H9 (cell line): Measurements from ENCODE around the gene USP53. TPM values are rescaled to one million over a fixed set of nuclear protein-coding genes. Genes with fewer than 3 reads are reported as not detected.

Source experiments
- DNase-seq: peaks from one replicate; pipeline ENCODE4 v3.0.0-alpha.2; 2017
- H2AFZ ChIP-seq: one replicate; pipeline ENCODE4 v1.6.1; 2013; ENCODE audit warnings: mild to moderate bottlenecking, low read length, control low read depth, moderate library complexity
- H2AK5ac ChIP-seq: 2 replicates; pipeline ENCODE4 v1.6.1; 2013; ENCODE audit warnings: low read length, control low read depth, mixed read lengths; ENCODE audit not compliant: insufficient read length
- H2BK120ac ChIP-seq: one replicate; pipeline ENCODE4 v1.6.1; 2013; ENCODE audit warnings: low read depth, mild to moderate bottlenecking, low read length, control low read depth, inconsistent platforms; ENCODE audit not compliant: poor library complexity, severe bottlenecking
- H2BK12ac ChIP-seq: 2 replicates; pipeline ENCODE4 v1.6.1; 2013; ENCODE audit warnings: low read length, control low read depth, mixed read lengths, low read depth; ENCODE audit not compliant: insufficient read length
- H2BK15ac ChIP-seq: 2 replicates; pipeline ENCODE4 v1.6.1; 2013; ENCODE audit warnings: low read depth, low read length, control low read depth
- H2BK20ac ChIP-seq: one replicate; pipeline ENCODE4 v1.6.1; 2013; ENCODE audit warnings: low read depth, mild to moderate bottlenecking, low read length, control low read depth, inconsistent platforms; ENCODE audit not compliant: poor library complexity, severe bottlenecking
- H2BK5ac ChIP-seq: 2 replicates; pipeline ENCODE4 v1.6.1; 2013; ENCODE audit warnings: low read length, control low read depth, mixed read lengths; ENCODE audit not compliant: insufficient read length
- H3K14ac ChIP-seq: 2 replicates; pipeline ENCODE4 v1.6.1; 2013; ENCODE audit warnings: low read length, control low read depth; ENCODE audit not compliant: insufficient read depth
- H3K18ac ChIP-seq: 2 replicates; pipeline ENCODE4 v1.6.1; 2013; ENCODE audit warnings: low read depth, mild to moderate bottlenecking, mixed read lengths, low read length, control low read depth; ENCODE audit not compliant: insufficient read length
- H3K23ac ChIP-seq: 2 replicates; pipeline ENCODE4 v1.6.1; 2013; ENCODE audit warnings: low read length, control low read depth, mixed read lengths, low read depth; ENCODE audit not compliant: insufficient read length
- H3K23me2 ChIP-seq: 2 replicates; pipeline ENCODE4 v1.6.1; 2013; ENCODE audit warnings: low read depth, mild to moderate bottlenecking, mixed read lengths, low read length, control low read depth; ENCODE audit not compliant: insufficient read length, poor library complexity, severe bottlenecking
- H3K27ac ChIP-seq: 2 replicates; pipeline ENCODE4 v1.5.1; 2013; ENCODE audit warnings: low read length, control low read depth, mixed read lengths, low read depth; ENCODE audit not compliant: insufficient read length
- H3K27me3 ChIP-seq: 2 replicates; pipeline ENCODE4 v1.6.1; 2013; ENCODE audit warnings: low read length, control low read depth, inconsistent platforms; ENCODE audit not compliant: insufficient read depth
- H3K4ac ChIP-seq: 2 replicates; pipeline ENCODE4 v1.6.1; 2013; ENCODE audit warnings: low read depth, mild to moderate bottlenecking, control low read depth, inconsistent platforms, low read length, moderate library complexity
- H3K4me1 ChIP-seq: 2 replicates; pipeline ENCODE4 v1.6.1; 2013; ENCODE audit warnings: low read length, control low read depth, inconsistent platforms; ENCODE audit not compliant: insufficient read depth
- H3K4me2 ChIP-seq: 2 replicates; pipeline ENCODE4 v1.6.1; 2013; ENCODE audit warnings: low read length, control low read depth, mixed read lengths; ENCODE audit not compliant: insufficient read length, insufficient read depth
- H3K56ac ChIP-seq: 2 replicates; pipeline ENCODE4 v1.6.1; 2013; ENCODE audit warnings: low read depth, mild to moderate bottlenecking, mixed read lengths, low read length, control low read depth; ENCODE audit not compliant: insufficient read length
- H3K79me1 ChIP-seq: 2 replicates; pipeline ENCODE4 v1.6.1; 2013; ENCODE audit warnings: low read depth, mild to moderate bottlenecking, moderate library complexity, low read length, control low read depth, inconsistent platforms; ENCODE audit not compliant: insufficient read depth, poor library complexity, severe bottlenecking
- H3K79me2 ChIP-seq: 2 replicates; pipeline ENCODE4 v1.6.1; 2013; ENCODE audit warnings: low read length, control low read depth, inconsistent platforms; ENCODE audit not compliant: insufficient read depth
- H3K9ac ChIP-seq: 2 replicates; pipeline ENCODE4 v1.6.1; 2013; ENCODE audit warnings: low read length, control low read depth, mixed read lengths; ENCODE audit not compliant: insufficient read length; ENCODE audit errors: extremely low read depth
- H3K9me3 ChIP-seq: one replicate; pipeline ENCODE4 v1.6.1; 2013; ENCODE audit warnings: low read depth, low read length, inconsistent platforms; ENCODE audit not compliant: control insufficient read depth
- H3T11ph ChIP-seq: one replicate; pipeline ENCODE4 v1.6.1; 2013; ENCODE audit warnings: mild to moderate bottlenecking, low read length, control low read depth, inconsistent platforms
- H4K20me1 ChIP-seq: one replicate; pipeline ENCODE4 v1.6.1; 2013; ENCODE audit not compliant: control insufficient read depth, insufficient read length, insufficient read depth
- H4K5ac ChIP-seq: 2 replicates; pipeline ENCODE4 v1.6.1; 2013; ENCODE audit warnings: low read depth, mild to moderate bottlenecking, mixed read lengths, low read length, control low read depth; ENCODE audit not compliant: insufficient read length
- H4K8ac ChIP-seq: replicated peaks from 2 replicates; pipeline ENCODE4 v1.6.1; 2013; ENCODE audit warnings: low read length, control low read depth, mixed read lengths, low read depth; ENCODE audit not compliant: insufficient read length
- H4K91ac ChIP-seq: 2 replicates; pipeline ENCODE4 v1.6.1; 2013; ENCODE audit warnings: low read depth, mild to moderate bottlenecking, moderate library complexity, mixed read lengths, low read length, control low read depth; ENCODE audit not compliant: insufficient read length
- H3K27ac Mint-ChIP-seq, 3 experiments: 2 replicates in 2 of 3; 3 replicates in 1 of 3; pipeline ENCODE4 v1.8.0; 2020 to 2021; ENCODE audit warnings: mixed read lengths in 3 of 3, mild to moderate bottlenecking in 1 of 3, moderate library complexity in 1 of 3
- H3K27me3 Mint-ChIP-seq: 2 replicates; pipeline ENCODE4 v1.8.0; 2021; ENCODE audit warnings: low read depth, mild to moderate bottlenecking, moderate library complexity, mixed read lengths
- H3K36me3 Mint-ChIP-seq, 3 experiments: 2 replicates in 2 of 3; 3 replicates in 1 of 3; pipeline ENCODE4 v1.8.0; 2020 to 2021; ENCODE audit warnings: low read depth in 3 of 3, mixed read lengths in 3 of 3; ENCODE audit not compliant: insufficient read depth in 1 of 3
- H3K4me1 Mint-ChIP-seq, 2 experiments: 2 replicates each; pipeline ENCODE4 v1.8.0; 2020; ENCODE audit warnings: mixed read lengths in 2 of 2
- H3K4me3 Mint-ChIP-seq, 2 experiments: 2 replicates in 1 of 2; 3 replicates in 1 of 2; pipeline ENCODE4 v1.8.0; 2020 to 2021; ENCODE audit warnings: mild to moderate bottlenecking in 2 of 2, mixed read lengths in 2 of 2, moderate library complexity in 1 of 2
- H3K9me3 Mint-ChIP-seq, 2 experiments: 2 replicates in 1 of 2; 3 replicates in 1 of 2; pipeline ENCODE4 v1.8.0; 2020; ENCODE audit warnings: mild to moderate bottlenecking in 2 of 2, mixed read lengths in 2 of 2, moderate library complexity in 1 of 2
- WGBS: extraction: QIAGEN DNeasy Blood & Tissue Kit; methylation state at CpG from one replicate; pipeline ENCODE4 v1.1.7; 2013; ENCODE audit warnings: missing lambda C conversion rate, low lambda C conversion rate, mixed read lengths; ENCODE audit not compliant: insufficient read length; ENCODE audit errors: extremely low coverage; 5-methylcytosine and 5-hydroxymethylcytosine counted together
- total RNA-seq: library from RNA; stranded (reverse); gene quantifications from 2 replicates; pipeline ENCODE4 v1.2.1, GENCODE V29; 2021
- TF ChIP-seq, protein P1 (sequence below): fragments of 200-600 bp; sonication (generic); conservative IDR thresholded peaks from 3 replicates; pipeline ENCODE4 v1.8.0; 2021; ENCODE audit warnings: antibody characterized with exemption, mild to moderate bottlenecking

Gene USP53
- total RNA-seq, 1 experiment from 2014 or later: 18.4 TPM

DNA sequence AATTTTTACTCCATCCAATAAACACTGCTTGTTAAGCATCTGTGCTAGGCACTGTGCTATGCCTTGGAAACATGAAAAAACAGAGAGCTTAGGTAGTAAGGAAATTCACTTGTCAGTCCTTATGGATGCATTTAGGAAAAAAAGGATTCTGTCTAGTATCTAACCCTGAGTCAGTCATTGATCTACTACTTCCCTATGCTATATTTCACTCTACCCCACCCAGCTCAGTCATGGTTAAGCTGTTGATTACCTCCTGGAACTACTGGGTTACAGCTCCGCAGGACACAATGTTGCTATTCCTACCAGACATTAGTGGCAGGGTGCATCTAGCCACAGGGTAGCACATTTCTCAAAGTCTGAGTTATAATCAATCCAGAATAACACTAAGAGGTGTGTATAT is 2.9 kb upstream of the USP53 start:
- TF ChIP-seq, protein P1, sequence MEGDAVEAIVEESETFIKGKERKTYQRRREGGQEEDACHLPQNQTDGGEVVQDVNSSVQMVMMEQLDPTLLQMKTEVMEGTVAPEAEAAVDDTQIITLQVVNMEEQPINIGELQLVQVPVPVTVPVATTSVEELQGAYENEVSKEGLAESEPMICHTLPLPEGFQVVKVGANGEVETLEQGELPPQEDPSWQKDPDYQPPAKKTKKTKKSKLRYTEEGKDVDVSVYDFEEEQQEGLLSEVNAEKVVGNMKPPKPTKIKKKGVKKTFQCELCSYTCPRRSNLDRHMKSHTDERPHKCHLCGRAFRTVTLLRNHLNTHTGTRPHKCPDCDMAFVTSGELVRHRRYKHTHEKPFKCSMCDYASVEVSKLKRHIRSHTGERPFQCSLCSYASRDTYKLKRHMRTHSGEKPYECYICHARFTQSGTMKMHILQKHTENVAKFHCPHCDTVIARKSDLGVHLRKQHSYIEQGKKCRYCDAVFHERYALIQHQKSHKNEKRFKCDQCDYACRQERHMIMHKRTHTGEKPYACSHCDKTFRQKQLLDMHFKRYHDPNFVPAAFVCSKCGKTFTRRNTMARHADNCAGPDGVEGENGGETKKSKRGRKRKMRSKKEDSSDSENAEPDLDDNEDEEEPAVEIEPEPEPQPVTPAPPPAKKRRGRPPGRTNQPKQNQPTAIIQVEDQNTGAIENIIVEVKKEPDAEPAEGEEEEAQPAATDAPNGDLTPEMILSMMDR: no peak
- Histone ChIP-seq H4K91ac (no peak overlapping the region), H3K18ac (no peak overlapping the region), H3K9me3 (no peaks in the 10 kb centered on the region), H2BK15ac (no peak overlapping the region), H2BK5ac (no peak overlapping the region), H2BK12ac (no peak overlapping the region), H3K4me1 (0 out of 2 replicates have a peak, but pooled peaks cover 2% of the 10 kb centered on the region), H3K79me2 (no peaks in the 10 kb centered on the region), H3K23ac (no peak overlapping the region), H3K4me2 (no peak overlapping the region), H4K8ac (no peak overlapping the region), H2BK120ac (no peak overlapping the region), H3K56ac (no peak overlapping the region), H3K79me1 (no peaks in the 10 kb centered on the region), H2AK5ac (no peak overlapping the region), H4K5ac (no peak overlapping the region), H3K9ac (no peak overlapping the region), H2BK20ac (no peak overlapping the region), H4K20me1 (no peaks in the 10 kb centered on the region), H3K4ac (no peak overlapping the region), H3K23me2 (peaks cover 7% of the 10 kb centered on the region), H3K14ac (no peak overlapping the region), H2AFZ (no peak overlapping the region), H3K27ac (no peak overlapping the region), H3T11ph (no peak overlapping the region), H3K27me3 (no peaks in the 10 kb centered on the region)
- no CpG with 5 or more reads among the region's 1 CpG for WGBS
- Mint-ChIP-seq H3K36me3 (no peaks in the 10 kb centered on the region; a peak in 1 of 7 replicates), H3K4me3 (no peak overlapping the region), H3K27ac (no peak overlapping the region), H3K4me1 (peaks cover 24 to 27% of the 10 kb centered on the region in 2 experiments), H3K9me3 (peaks cover 0 to 3% of the 10 kb centered on the region in 2 experiments; a peak in 1 of 5 replicates), H3K27me3 (peaks cover 4% of the 10 kb centered on the region)
- no peak for DNase-seq
